H1 (cell line): ENCODE results near the gene GALNT13. TPM values are rescaled to one million over a fixed set of nuclear protein-coding genes. Genes with fewer than 3 reads are reported as not detected.

Experiments used
- CTCF ChIA-PET: fragments of 300-600 bp; sonication (Branson Sonifier 250); formaldehyde crosslinking; loops from one replicate; lab custom pipeline; 2021; ENCODE audit not compliant: partially characterized antibody; lab: Charles Lee
- POLR2A ChIA-PET: fragments of 300-600 bp; sonication (Branson Sonifier 250); formaldehyde crosslinking; loops from one replicate; lab custom pipeline; 2021; ENCODE audit warnings: inconsistent platforms; ENCODE audit not compliant: partially characterized antibody; lab: Charles Lee
- DNase-seq, 2 experiments: peaks; one replicate each; pipeline versions ENCODE4 v3.0.0 to v3.0.0-alpha.2; 2010 to 2022; ENCODE audit warnings: low spot score in 2 of 2, low read depth in 1 of 2, mixed read lengths in 1 of 2
- FAIRE-seq: peaks from 2 replicates; lab custom pipeline; 2011; peaks lifted over from hg19 to GRCh38; lab: Jason Lieb, UNC
- H2AFZ ChIP-seq: 2 replicates; pipeline ENCODE4 v1.8.1; 2012; ENCODE audit warnings: low read length, inconsistent platforms
- H2AK5ac ChIP-seq: 2 replicates; pipeline ENCODE4 v1.6.1; 2013; ENCODE audit warnings: low read depth, low read length
- H2BK120ac ChIP-seq: replicated peaks from 2 replicates; pipeline ENCODE3; 2013; ENCODE audit warnings: low read depth, low read length, inconsistent platforms
- H2BK12ac ChIP-seq: 2 replicates; pipeline ENCODE4 v1.6.1; 2013; ENCODE audit warnings: low read depth, low read length
- H2BK15ac ChIP-seq: 2 replicates; pipeline ENCODE4 v1.6.1; 2013; ENCODE audit warnings: low read length
- H2BK20ac ChIP-seq: 2 replicates; pipeline ENCODE4 v1.6.1; 2013; ENCODE audit warnings: low read length
- H2BK5ac ChIP-seq: 2 replicates; pipeline ENCODE4 v1.6.1; 2013; ENCODE audit warnings: low read depth, low read length
- H3K14ac ChIP-seq: 2 replicates; pipeline ENCODE4 v1.6.1; 2013; ENCODE audit warnings: inconsistent platforms; ENCODE audit not compliant: insufficient read length
- H3K18ac ChIP-seq: 2 replicates; pipeline ENCODE4 v1.6.1; 2013; ENCODE audit warnings: low read length; ENCODE audit errors: extremely low read depth
- H3K23ac ChIP-seq: 2 replicates; pipeline ENCODE4 v1.6.1; 2013; ENCODE audit warnings: inconsistent platforms; ENCODE audit not compliant: insufficient read length
- H3K23me2 ChIP-seq: 2 replicates; pipeline ENCODE4 v1.6.1; 2013; ENCODE audit warnings: low read depth, low read length
- H3K27ac ChIP-seq: 2 replicates; pipeline ENCODE4 v1.6.1; 2011; ENCODE audit warnings: low read depth, low read length, inconsistent platforms
- H3K27me3 ChIP-seq, 4 experiments: replicated peaks in 1 of 4; 1 replicate in 1 of 4; 2 replicates in 3 of 4; pipeline versions ENCODE4 v1.6.1 to v1.8.1; 2011 to 2013; ENCODE audit warnings: low read length in 3 of 4, mild to moderate bottlenecking in 3 of 4, inconsistent platforms in 2 of 4, mixed read lengths in 2 of 4, moderate library complexity in 1 of 4; ENCODE audit not compliant: control insufficient read depth in 3 of 4, insufficient read depth in 3 of 4; ENCODE audit errors: extremely low read depth in 1 of 4
- H3K36me3 ChIP-seq, 4 experiments: 2 replicates each; pipeline versions ENCODE4 v1.6.1 to v1.8.1; 2011 to 2013; ENCODE audit warnings: mild to moderate bottlenecking in 4 of 4, low read length in 3 of 4, moderate library complexity in 2 of 4, control low read depth in 1 of 4, inconsistent platforms in 1 of 4; ENCODE audit not compliant: insufficient read depth in 4 of 4, control insufficient read depth in 2 of 4
- H3K4ac ChIP-seq: replicated peaks from 2 replicates; pipeline ENCODE3; 2013; ENCODE audit warnings: low read length, low read depth, mixed read lengths, inconsistent platforms; ENCODE audit not compliant: insufficient read length
- H3K4me1 ChIP-seq, 4 experiments: replicated peaks in 1 of 4; 1 replicate in 1 of 4; 2 replicates in 3 of 4; pipeline versions ENCODE4 v1.6.1 to v1.8.1; 2011 to 2013; ENCODE audit warnings: low read length in 3 of 4, inconsistent platforms in 2 of 4, mixed read lengths in 1 of 4; ENCODE audit not compliant: insufficient read depth in 4 of 4, control insufficient read depth in 3 of 4
- H3K4me2 ChIP-seq, 2 experiments: 2 replicates each; pipeline versions ENCODE4 v1.6.1 to v1.8.1; 2011 to 2013; ENCODE audit warnings: low read depth in 2 of 2, low read length in 2 of 2, control low read depth in 1 of 2, inconsistent platforms in 1 of 2, mild to moderate bottlenecking in 1 of 2; ENCODE audit not compliant: insufficient read depth in 1 of 2
- H3K4me3 ChIP-seq, 4 experiments: fragments of 200-600, 300-600 bp in 1 of 4; sonication (generic), shearing (Covaris generic), sonication (Bioruptor Twin) in 1 of 4; 2 replicates each; pipeline versions ENCODE4 v1.5.1 to v1.8.1; 2011 to 2016; ENCODE audit warnings: low read length in 4 of 4, low read depth in 3 of 4, control low read depth in 2 of 4, inconsistent platforms in 2 of 4, mild to moderate bottlenecking in 2 of 4, mixed read lengths in 1 of 4, moderate library complexity in 1 of 4; ENCODE audit not compliant: insufficient read depth in 2 of 4; ENCODE audit errors: extremely low read depth in 1 of 4
- H3K56ac ChIP-seq: replicated peaks from 2 replicates; pipeline ENCODE3; 2013; ENCODE audit warnings: low read depth, mild to moderate bottlenecking, mixed read lengths, low read length, inconsistent platforms; ENCODE audit not compliant: insufficient read length
- H3K79me1 ChIP-seq: 2 replicates; pipeline ENCODE4 v1.6.1; 2013; ENCODE audit warnings: low read depth, low read length, control low read depth
- H3K79me2 ChIP-seq, 2 experiments: 2 replicates each; pipeline versions ENCODE4 v1.6.1 to v1.8.1; 2012 to 2013; ENCODE audit warnings: low read length in 2 of 2, mild to moderate bottlenecking in 2 of 2, inconsistent platforms in 1 of 2; ENCODE audit not compliant: insufficient read depth in 2 of 2, control insufficient read depth in 1 of 2
- H3K9ac ChIP-seq, 4 experiments: replicated peaks in 1 of 4; 1 replicate in 1 of 4; 2 replicates in 3 of 4; pipeline versions ENCODE4 v1.6.1 to v1.8.1; 2011 to 2013; ENCODE audit warnings: low read depth in 3 of 4, low read length in 3 of 4, control low read depth in 2 of 4, mild to moderate bottlenecking in 2 of 4, moderate library complexity in 2 of 4, inconsistent platforms in 1 of 4; ENCODE audit errors: extremely low read depth in 1 of 4
- H3K9me3 ChIP-seq, 2 experiments: 2 replicates each; pipeline versions ENCODE4 v1.6.1 to v1.8.1; 2012 to 2013; ENCODE audit warnings: mild to moderate bottlenecking in 2 of 2, moderate library complexity in 2 of 2, control low read depth in 1 of 2, inconsistent platforms in 1 of 2, low read depth in 1 of 2, low read length in 1 of 2, mixed read lengths in 1 of 2; ENCODE audit not compliant: insufficient read depth in 2 of 2
- H4K20me1 ChIP-seq, 2 experiments: replicated peaks in 1 of 2; 2 replicates each; pipeline versions ENCODE3 to v1.8.1; 2011 to 2013; ENCODE audit warnings: inconsistent platforms in 2 of 2, low read length in 2 of 2, mild to moderate bottlenecking in 1 of 2; ENCODE audit not compliant: insufficient read depth in 2 of 2, control insufficient read depth in 1 of 2
- H4K5ac ChIP-seq: 2 replicates; pipeline ENCODE4 v1.6.1; 2013; ENCODE audit warnings: low read length, low read depth, mixed read lengths, inconsistent platforms; ENCODE audit not compliant: insufficient read length
- H4K8ac ChIP-seq: 2 replicates; pipeline ENCODE4 v1.8.0; 2013; ENCODE audit warnings: mild to moderate bottlenecking, moderate library complexity, low read length, inconsistent platforms; ENCODE audit not compliant: insufficient read depth; ENCODE audit errors: extremely low read depth
- H4K91ac ChIP-seq: replicated peaks from 2 replicates; pipeline ENCODE3; 2013; ENCODE audit warnings: low read length, mixed read lengths, inconsistent platforms; ENCODE audit not compliant: insufficient read length
- SIRT6 ChIP-seq: IDR thresholded peaks from one replicate; pipeline ENCODE4 v1.7.1; 2012; ENCODE audit warnings: low read length, inconsistent platforms
- WGBS, 2 experiments: shearing (Covaris generic) in 1 of 2; methylation state at CpG; one replicate each; pipeline versions ENCODE4 v1.1.6 to v1.1.7; 2013 to 2015; ENCODE audit warnings: low lambda C conversion rate in 2 of 2, mixed read lengths in 2 of 2, inconsistent platforms in 1 of 2, low coverage in 1 of 2, missing lambda C conversion rate in 1 of 2; ENCODE audit not compliant: insufficient replicate concordance in 2 of 2, insufficient coverage in 1 of 2, insufficient read length in 1 of 2; ENCODE audit errors: extremely low coverage in 1 of 2, missing lambda C conversion rate in 1 of 2; 5-methylcytosine and 5-hydroxymethylcytosine counted together
- polyA plus RNA-seq, 7 experiments: library from polyadenylated mRNA; depleted of rRNA in 3 of 7; stranded (reverse) in 5 of 7; unstranded in 2 of 7; fragments of >200 nt in 5 of 7; fragments of 200-250 nt in 2 of 7; gene quantifications; 1 replicate in 5 of 7; 2 replicates in 1 of 7; 4 replicates in 1 of 7; pipeline versions ENCODE4 v1.2.1 to v1.2.3, GENCODE V29; 2011 to 2013; ENCODE audit warnings: missing spikeins in 2 of 7, mixed read lengths in 2 of 7
- total RNA-seq: library from RNA; stranded (reverse); fragmentation: NEBNext Ultra II Directional; extraction: Animal tissue kit (Norgen Biotek cat#: 25700); gene quantifications from 2 replicates; pipeline ENCODE4 v1.2.1, GENCODE V29; 2021
- TF ChIP-seq, protein P1 (sequence below): IDR thresholded peaks from 2 replicates; pipeline ENCODE4 v1.6.1; 2011; ENCODE audit warnings: low read depth, mild to moderate bottlenecking, low read length; ENCODE audit not compliant: insufficient read depth

Gene GALNT13
- total and polyA plus RNA-seq, 2 of the 8 experiments (the other 6 are each of a cell fraction or from before 2014, with no cell fraction given): 3.2 to 9.6 TPM

GRCh38 chr2:153864022-153864421 is 7.7 kb upstream of the GALNT13 start:
- no peak for FAIRE-seq
- CTCF ChIA-PET: no interaction called here
- H3K4me3 ChIP-seq: no peak overlapping the region
- no peak for TF ChIP-seq SIRT6
- TF ChIP-seq, protein P1, sequence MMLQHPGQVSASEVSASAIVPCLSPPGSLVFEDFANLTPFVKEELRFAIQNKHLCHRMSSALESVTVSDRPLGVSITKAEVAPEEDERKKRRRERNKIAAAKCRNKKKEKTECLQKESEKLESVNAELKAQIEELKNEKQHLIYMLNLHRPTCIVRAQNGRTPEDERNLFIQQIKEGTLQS: no peak

More at GRCh38 chr2:153864022-153864421, 7.7 kb upstream of the GALNT13 start:
- no peak overlapping the region for H3K23ac ChIP-seq
- H3K27me3 ChIP-seq: peaks cover 0 to 1% (median 0%) of the 10 kb centered on the region in 4 experiments; a peak in 1 of 7 replicates
- no peak overlapping the region for H3K18ac ChIP-seq
- no peaks in the 10 kb centered on the region for H3K36me3 ChIP-seq
- no peaks in the 10 kb centered on the region for H3K79me1 ChIP-seq
- H2AFZ ChIP-seq: no peak overlapping the region
- no peak overlapping the region for H3K9ac ChIP-seq
- no peak for DNase-seq
- no peak overlapping the region for H4K5ac ChIP-seq
- no peak overlapping the region for H2BK20ac ChIP-seq
- H4K91ac ChIP-seq: no peak overlapping the region
- H3K23me2 ChIP-seq: no peaks in the 10 kb centered on the region
- 41% methylated on average over 2 of the region's 2 CpGs; no CpG with 5 or more reads in 1 of the 2 experiments for WGBS, 2 experiments
- no peak overlapping the region for H3K14ac ChIP-seq
- H2BK12ac ChIP-seq: no peak overlapping the region
- no peak overlapping the region for H2BK15ac ChIP-seq
- H3K9me3 ChIP-seq: no peaks in the 10 kb centered on the region
- H3K27ac ChIP-seq: no peak overlapping the region
- H2AK5ac ChIP-seq: no peak overlapping the region
- H4K8ac ChIP-seq: no peak overlapping the region
- no peak overlapping the region for H3K4me2 ChIP-seq
- H3K79me2 ChIP-seq: no peaks in the 10 kb centered on the region
- POLR2A ChIA-PET: no interaction called here
- H3K4me1 ChIP-seq: no peaks in the 10 kb centered on the region
- no peak overlapping the region for H3K4ac ChIP-seq
- no peaks in the 10 kb centered on the region for H4K20me1 ChIP-seq
- no peak overlapping the region for H3K56ac ChIP-seq
- no peak overlapping the region for H2BK120ac ChIP-seq
- H2BK5ac ChIP-seq: no peak overlapping the region
